Dermis microvascular lymphatic vessel endothelial cell (primary cell): Measurements from ENCODE around the gene RPL6. TPM values are rescaled to one million over a fixed set of nuclear protein-coding genes. Genes with fewer than 3 reads are reported as not detected.
A peak's percentile ranks its signal among the peaks of the same experiment; 100 is the strongest.
"Not testable (repeated sequence)": the region's sequence is repeated elsewhere in the genome, so short reads cannot be mapped to it uniquely, and the experiment has no call there.

Experiments used
- DNase-seq, 2 donors: peaks; one replicate each; pipeline versions ENCODE4 v3.0.0 to v3.0.0-alpha.2; 2010; ENCODE audit warnings: low read depth in 2 of 2
- total RNA-seq: library from RNA; depleted of rRNA; stranded (reverse); fragments of >200 nt; gene quantifications from 2 replicates; pipeline ENCODE4 v1.2.1, GENCODE V29; 2014

RPL6 gene
- total RNA-seq, 1 donor from 2014 or later, result 482 TPM

- DNase-seq, result peak; percentile 56 to 68
Observed at GRCh38 chr12:112419297-112420133, 10.1 kb upstream of the RPL6 start.

GRCh38 chr12:112418608-112419296 lies 9.3 kb upstream of the RPL6 start, which contains the start of gene PTPN11:
Gene PTPN11 (plus strand): TSS chr12:112418947. CDS start chr12:112419112, 165 bp downstream.
- DNase-seq, result peak; percentile 43 to 85

DNA sequence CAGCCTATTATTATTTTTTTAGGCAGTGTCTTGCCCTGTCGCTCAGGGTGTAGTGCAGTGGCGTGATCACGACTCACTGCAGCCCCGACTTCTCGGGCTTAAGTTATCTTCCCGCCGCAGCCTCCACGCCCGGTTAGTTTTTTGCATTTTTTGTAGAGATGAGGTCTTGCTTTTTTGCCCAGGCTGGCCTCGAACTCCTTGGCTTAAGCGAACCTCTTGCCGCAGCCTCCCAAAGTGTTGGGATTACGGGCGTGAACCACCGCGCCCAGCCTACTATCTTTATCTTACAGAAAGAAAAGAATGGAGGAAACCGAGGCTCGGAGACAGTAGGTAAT lies 8.8 kb upstream of the RPL6 start:
- DNase-seq, result no peak

- not testable (repeated sequence) for DNase-seq
Observed at GRCh38 chr12:112415457-112415856, 6.1 kb upstream of the RPL6 start.

GRCh38 chr12:112413855-112414625 lies 4.6 kb upstream of the RPL6 start:
- peak; percentile 48 to 67 for DNase-seq

- DNase-seq, result no peak
Observed at GRCh38 chr12:112409906-112410244, 470 bp upstream of the RPL6 start.

DNA sequence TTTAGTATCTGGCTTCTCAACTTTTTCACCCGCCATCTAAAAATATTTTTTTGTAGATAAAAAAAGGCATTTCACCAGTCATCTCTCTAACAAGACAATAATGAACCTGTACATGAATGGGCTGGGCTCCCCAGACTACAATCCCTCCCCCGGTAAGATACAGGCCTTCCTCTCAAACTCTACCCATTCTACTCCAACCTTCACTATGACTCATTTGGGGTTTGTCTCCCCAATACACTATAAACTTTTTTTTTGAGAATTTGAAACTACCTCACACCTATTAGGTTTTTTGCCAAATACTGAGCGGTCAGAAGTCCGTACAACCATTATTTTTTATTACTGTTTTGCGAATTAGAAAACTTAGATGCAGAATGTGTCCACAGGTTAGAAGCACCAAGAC lies 784 bp downstream of the RPL6 start:
- peak in 1 of 2 donors; percentile 17 for DNase-seq

- not testable (repeated sequence) for DNase-seq
Observed at GRCh38 chr12:112407683-112408082, 1.7 kb downstream of the RPL6 start.

DNA sequence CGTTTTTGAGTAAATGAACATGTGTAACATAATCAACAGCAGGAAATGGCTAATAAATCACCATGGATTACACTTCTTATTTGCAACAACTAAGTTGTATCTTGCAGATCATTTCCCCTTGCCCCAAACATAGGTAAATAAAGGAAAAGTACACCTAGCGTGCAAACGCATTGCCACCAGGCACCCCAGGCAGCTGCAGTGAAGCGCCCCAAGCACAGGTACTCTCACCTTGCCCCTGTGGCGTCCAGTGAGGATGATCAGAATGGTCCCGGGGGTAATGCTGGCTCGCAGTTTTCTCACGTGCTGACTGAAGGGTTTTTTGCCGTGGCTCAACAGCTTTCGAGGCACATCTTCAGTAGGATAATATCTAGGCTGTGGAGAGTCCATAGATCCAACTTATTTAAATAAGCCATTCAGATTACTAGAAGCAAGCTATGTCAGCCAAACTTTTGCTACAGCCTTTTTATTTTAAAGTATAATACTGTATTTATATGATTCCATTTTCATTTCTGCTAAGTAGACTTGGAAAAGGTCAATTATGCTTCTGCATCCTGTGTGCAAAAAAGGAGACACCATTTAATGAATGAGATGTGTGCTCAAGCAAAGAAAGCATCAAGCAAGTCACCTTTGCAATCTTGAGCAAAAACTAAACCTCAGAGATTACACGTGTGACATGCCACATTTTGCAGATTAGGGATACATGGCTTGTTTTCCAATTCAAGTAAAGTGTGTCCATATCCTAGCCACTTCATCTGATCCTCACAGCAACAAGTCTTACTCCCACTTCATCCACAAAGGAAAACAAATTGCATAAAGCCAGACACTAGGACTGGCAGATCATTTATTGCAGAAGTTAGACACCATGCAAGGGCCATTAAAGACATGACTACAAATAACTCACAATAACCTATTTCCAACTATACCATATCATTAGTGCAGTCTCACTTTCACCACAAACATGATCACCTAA lies 2.6 kb downstream of the RPL6 start:
- DNase-seq, result no peak

- DNase-seq, result no peak
Observed at GRCh38 chr12:112401903-112402498, 7.4 kb downstream of the RPL6 start.

- DNase-seq, result no peak
Observed at GRCh38 chr12:112401054-112401453, 8.4 kb downstream of the RPL6 start.

GRCh38 chr12:112393328-112393727 lies 16.1 kb downstream of the RPL6 start:
- DNase-seq, result no peak

DNA sequence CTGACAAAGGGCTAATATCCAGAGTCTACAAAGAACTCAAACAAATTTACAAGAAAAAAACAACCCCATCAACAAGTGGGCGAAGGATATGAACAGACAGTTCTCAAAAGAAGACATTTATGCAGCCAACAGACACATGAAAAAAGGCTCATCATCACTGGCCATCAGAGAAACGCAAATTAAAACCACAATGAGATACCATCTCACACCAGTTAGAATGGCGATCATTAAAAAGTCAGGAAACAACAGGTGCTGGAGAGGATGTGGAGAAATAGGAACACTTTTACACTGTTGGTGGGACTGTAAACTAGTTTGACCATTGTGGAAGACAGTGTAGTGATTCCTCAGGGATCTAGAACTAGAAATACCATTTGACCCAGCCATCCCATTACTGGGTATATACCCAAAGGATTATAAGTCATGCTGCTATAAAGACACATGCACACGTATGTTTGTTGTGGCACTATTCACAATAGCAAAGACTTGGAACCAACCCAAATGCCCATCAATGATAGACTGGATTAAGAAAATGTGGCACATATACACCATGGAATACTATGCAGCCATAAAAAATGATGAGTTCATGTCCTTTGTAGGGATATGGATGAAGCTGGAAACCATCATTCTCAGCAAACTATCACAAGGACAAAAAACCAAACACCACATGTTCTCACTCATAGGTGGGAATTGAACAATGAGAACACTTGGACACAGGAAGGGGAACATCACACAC lies 19.3 kb downstream of the RPL6 start:
- DNase-seq, result not testable (repeated sequence)

DNA sequence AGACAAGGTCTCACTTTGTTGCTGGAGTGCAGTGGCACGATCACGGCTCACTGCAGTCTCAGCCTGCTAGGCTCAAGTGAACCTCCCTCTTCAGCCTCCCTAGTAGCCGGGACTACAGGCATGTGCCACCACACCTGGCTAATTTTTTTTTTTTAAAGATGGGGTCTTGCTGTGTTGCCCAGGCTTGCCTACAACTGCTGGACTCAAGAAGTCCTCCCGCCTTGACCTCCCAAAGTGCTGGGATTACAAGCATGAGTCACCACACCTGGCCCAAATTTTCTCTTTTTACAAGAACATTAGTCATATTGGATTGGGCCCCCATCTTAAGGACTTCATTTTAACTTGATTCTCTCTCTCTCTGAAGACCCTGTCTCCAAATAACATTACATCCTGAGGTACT lies 20.2 kb downstream of the RPL6 start:
- DNase-seq, result no peak

DNA sequence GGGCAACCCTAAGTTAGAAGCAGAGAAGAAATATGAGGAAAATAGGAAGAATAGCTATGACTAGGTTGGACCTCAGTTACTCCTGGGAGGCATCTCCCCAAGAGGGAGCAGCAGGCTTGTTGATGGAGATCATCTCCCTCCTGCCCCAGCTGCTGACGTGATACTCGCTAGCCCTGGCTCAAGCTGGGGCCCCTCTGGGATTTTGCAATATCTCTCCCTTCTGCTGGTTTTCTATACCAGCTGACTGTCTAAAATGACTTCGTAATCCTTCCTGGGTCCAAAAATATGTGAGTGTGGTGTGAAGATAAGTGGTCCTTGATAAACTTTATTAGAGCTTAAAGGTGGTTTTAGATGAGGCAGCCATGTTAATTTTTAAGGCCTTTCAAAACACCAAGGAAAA lies 22.7 kb downstream of the RPL6 start:
- no peak for DNase-seq

- DNase-seq, result no peak
Observed at GRCh38 chr12:112382866-112383265, 26.5 kb downstream of the RPL6 start.

DNA sequence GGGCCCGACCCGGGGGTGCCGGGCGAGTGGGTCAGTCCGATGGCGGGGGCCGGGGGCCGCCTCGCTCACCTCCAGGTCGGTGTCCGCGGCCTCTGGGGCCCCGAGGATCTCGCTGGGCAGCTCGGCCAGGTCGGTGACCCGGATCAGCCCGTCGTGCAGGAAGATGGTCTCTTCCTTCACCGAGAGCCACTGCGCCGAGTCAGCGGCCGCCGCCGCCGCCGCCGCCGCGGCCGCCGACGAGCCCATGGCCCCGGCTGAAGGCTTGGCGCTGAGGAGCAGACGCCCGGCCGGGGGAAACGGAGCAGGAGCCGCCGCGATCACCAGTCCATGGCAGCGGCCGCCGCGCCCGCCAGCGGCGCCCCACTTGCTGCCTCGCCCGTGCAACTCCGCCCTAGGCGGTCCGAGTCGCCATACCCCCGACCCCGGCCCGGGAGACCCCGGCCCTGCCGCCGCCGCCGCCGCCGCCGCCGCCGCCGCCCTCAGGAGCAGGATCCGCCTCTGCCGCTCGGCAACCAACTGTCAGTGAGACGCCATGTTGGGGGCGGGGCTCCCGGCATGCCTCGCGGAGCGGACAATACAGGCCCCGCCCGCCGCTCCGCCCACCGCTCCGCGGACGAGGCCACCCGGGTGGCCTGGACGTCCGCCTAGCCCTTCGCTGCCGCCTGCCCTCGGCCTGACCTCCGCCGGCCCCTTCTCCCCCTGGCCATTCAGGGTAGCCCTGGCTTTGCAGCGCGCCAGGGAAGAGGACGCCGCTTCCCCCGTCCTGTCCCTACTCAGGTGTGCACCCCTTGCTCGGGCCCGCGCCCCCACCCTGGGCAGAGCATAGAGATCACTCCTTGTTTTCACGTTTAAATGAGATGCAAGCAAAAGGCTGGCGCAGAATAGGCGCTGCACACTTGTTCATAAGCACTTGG lies 27.3 kb downstream of the RPL6 start, which contains the start of gene HECTD4:
Gene HECTD4 (minus strand): TSS at position 549 of the 914 bp plus-strand sequence. CDS start 303 bp downstream, at position 246.
- DNase-seq, result peak; percentile 50 to 87

DNA sequence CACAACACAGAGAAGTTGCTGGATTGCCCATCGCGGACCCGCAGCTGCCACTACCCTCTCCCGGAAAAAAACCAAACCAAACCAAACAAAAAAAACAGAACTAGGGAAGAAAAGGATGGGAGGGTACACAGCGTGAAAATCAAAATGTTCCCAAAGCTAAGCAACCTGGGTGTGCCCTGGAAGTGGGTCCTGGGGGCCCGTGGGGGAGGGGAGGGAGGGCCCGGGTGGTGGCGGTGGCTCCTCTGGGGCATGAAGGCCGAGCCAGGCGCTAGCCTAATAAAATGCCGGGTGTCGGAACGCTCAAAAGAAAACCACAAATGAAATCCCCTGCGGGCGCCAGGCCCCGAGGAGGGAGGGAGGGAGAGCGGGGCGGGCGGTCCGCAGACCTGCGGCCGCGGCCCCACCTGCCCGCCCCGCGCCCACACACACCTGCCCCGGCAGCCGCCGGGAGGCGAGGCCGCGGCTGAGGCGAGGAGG lies 28.0 kb downstream of the RPL6 start:
- DNase-seq, result peak in 1 of 2 donors; percentile 12
